ENCODE results near the gene CARD8.

Gene CARD8

GRCh38 chr19:48206397-48207093 is 49.2 kb downstream of the CARD8 start:
- DNase-seq = no peak

- DNase-seq = peak; percentile 95
Measured at GRCh38 chr19:48203794-48204628, 51.7 kb downstream of the CARD8 start.

GRCh38 chr19:48203222-48203793 is 52.4 kb downstream of the CARD8 start:
- no peak for DNase-seq

- DNase-seq = no peak
Measured at GRCh38 chr19:48196933-48197665, 58.6 kb downstream of the CARD8 start.

- no peak for DNase-seq
Measured at GRCh38 chr19:48196321-48196763, 59.4 kb downstream of the CARD8 start.

GRCh38 chr19:48194844-48195830 is 60.6 kb downstream of the CARD8 start:
- no peak for DNase-seq

GRCh38 chr19:48194041-48194843 is 61.5 kb downstream of the CARD8 start:
- DNase-seq = no peak

- no peak for DNase-seq
Measured at GRCh38 chr19:48192750-48193149, 63.0 kb downstream of the CARD8 start.

- DNase-seq = no peak
Measured at GRCh38 chr19:48190885-48191284, 64.8 kb downstream of the CARD8 start.

- DNase-seq = no peak
Measured at GRCh38 chr19:48190288-48190884, 65.3 kb downstream of the CARD8 start.

- DNase-seq = no peak
Measured at GRCh38 chr19:48186541-48186991, 69.1 kb downstream of the CARD8 start.

- DNase-seq = no peak
Measured at GRCh38 chr19:48186015-48186414, 69.7 kb downstream of the CARD8 start.

GRCh38 chr19:48183356-48183755 is 72.4 kb downstream of the CARD8 start:
- no peak for DNase-seq

GRCh38 chr19:48182434-48182833 is 73.3 kb downstream of the CARD8 start:
- no peak for DNase-seq

GRCh38 chr19:48181505-48181904 is 74.2 kb downstream of the CARD8 start:
- DNase-seq = no peak

- DNase-seq = no peak
Measured at GRCh38 chr19:48176226-48176625, 79.5 kb downstream of the CARD8 start.

GRCh38 chr19:48175578-48175977 is 80.1 kb downstream of the CARD8 start:
- DNase-seq = no peak

GRCh38 chr19:48174445-48175030 is 81.2 kb downstream of the CARD8 start:
- no peak for DNase-seq

- DNase-seq = no peak
Measured at GRCh38 chr19:48171710-48172109, 84.0 kb downstream of the CARD8 start.

GRCh38 chr19:48170817-48171347 is 84.8 kb downstream of the CARD8 start:
- DNase-seq = no peak
